Measurements from ENCODE around the gene PERM1. TPM values are rescaled to one million over a fixed set of nuclear protein-coding genes. Genes with fewer than 3 reads are reported as not detected.
"Not testable (repeated sequence)": the region's sequence is repeated elsewhere in the genome, so short reads cannot be mapped to it uniquely, and the experiment has no call there.

Gene PERM1
- total RNA-seq, 4 donors from 2014 or later, result 0.22 TPM; not detected in 3

DNA sequence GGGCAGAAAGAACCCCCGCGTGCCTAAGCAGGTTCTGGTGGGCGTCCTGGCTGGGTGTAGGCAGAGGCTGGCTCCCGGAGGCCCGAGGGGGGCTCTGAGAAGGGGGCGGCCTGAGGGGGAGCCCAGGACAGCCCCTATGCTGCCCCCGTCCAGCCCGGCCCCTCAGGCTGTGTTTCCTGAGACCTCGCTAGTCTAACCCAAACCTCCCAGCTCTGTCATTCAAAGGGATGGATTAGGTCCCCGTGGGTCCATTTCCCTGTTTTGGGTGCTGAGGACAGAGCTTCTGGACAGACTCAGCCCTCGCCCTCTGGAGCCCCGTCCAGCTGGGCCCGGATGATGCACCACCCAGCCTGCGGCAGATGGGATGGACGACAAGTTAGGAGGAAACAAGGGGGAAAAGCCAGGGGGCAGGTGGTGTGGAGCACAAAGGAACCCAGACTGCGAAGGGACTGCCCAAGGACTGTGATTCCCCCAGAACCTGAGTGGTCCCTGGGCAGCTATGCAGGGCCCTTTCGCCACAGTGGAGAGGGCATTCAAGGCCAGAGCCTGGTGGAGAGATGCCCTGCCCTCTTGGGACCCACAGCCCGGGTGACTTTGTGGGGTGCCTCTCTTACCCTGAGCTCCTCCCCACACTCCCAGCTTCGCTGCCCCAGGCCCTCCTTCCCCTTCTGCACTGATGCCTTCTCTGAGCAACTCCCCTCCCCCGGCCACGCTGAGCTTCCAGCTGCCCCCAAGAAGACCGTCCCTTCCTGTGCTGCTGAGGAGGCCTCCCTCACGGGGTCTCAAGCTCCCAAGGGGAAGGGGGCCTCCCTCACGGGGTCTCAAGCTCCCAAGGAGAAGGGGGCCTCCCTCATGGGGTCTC is 15.2 kb upstream of the PERM1 start:
- H3K4me1 ChIP-seq, result peaks cover 18 to 27% of the 10 kb centered on the region in 2 donors
- no peaks in the 10 kb centered on the region for H3K9me3 ChIP-seq
- intact Hi-C loops (cut with DNase I), result no loop called here
- DNase-seq, result no peak
- H3K4me3 ChIP-seq (replicated peaks in 1 of 3), result no peak overlapping the region
- TF ChIP-seq, protein P1, sequence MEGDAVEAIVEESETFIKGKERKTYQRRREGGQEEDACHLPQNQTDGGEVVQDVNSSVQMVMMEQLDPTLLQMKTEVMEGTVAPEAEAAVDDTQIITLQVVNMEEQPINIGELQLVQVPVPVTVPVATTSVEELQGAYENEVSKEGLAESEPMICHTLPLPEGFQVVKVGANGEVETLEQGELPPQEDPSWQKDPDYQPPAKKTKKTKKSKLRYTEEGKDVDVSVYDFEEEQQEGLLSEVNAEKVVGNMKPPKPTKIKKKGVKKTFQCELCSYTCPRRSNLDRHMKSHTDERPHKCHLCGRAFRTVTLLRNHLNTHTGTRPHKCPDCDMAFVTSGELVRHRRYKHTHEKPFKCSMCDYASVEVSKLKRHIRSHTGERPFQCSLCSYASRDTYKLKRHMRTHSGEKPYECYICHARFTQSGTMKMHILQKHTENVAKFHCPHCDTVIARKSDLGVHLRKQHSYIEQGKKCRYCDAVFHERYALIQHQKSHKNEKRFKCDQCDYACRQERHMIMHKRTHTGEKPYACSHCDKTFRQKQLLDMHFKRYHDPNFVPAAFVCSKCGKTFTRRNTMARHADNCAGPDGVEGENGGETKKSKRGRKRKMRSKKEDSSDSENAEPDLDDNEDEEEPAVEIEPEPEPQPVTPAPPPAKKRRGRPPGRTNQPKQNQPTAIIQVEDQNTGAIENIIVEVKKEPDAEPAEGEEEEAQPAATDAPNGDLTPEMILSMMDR (IDR thresholded peaks at IDR 0.05), result no peak
- no peak for TF ChIP-seq POLR2A (IDR thresholded peaks at IDR 0.05)
- no peak overlapping the region for H3K27ac ChIP-seq
- H3K27me3 ChIP-seq, result no peaks in the 10 kb centered on the region
- no peaks in the 10 kb centered on the region for H3K36me3 ChIP-seq
- 68 to 74% methylated on average over 20 to 24 of the region's 24 CpGs for WGBS, 2 donors

DNA sequence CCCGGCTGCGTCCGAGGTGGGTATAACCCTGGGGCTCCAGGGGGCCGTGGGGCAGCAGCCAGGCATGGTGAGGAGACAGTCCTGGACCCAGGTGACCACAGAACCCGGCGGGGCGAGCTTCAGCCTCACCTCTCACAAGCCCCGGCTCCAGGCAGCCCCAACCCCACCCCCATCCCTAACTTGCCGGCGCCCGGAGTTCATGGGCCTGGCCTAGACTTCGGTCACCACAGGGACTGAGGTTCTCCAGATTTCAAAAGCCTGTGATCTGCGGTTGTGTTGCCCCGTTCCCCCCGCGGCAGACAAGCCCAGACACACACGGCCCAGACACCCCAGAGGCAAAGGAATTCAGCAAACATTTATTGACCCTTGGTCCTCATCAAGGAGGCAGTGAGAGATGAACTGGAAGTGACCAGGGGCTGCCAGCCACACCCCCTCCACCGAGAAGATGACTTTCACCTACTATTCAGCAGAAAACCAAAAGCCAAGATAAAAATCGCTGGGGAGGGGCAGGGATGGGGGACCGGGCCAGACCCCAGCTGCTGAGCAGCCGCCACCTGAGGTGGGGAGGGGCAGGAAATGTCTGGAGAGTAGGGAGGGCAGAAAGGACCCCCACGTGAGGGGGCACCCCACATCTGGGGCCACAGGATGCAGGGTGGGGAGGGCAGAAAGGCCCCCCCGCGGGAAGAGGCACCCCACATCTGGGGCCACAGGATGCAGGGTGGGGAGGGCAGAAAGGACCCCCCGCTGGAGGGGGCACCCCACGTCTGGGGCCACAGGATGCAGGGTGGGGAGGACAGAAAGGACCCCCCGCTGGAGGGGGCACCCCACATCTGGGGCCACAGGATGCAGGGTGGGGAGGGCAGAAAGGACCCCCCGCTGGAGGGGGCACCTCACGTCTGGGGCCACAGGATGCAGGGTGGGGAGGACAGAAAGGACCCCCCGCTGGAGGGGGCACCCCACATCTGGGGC is 14.1 kb upstream of the PERM1 start:
- Histone ChIP-seq H3K36me3 (no peaks in the 10 kb centered on the region), H3K27me3 (no peaks in the 10 kb centered on the region), H3K27ac (no peak overlapping the region), H3K4me1 (peaks cover 10 to 18% of the 10 kb centered on the region in 2 donors), H3K4me3 (replicated peaks in 1 of 3) (no peak overlapping the region), H3K9me3 (no peaks in the 10 kb centered on the region)
- WGBS, 2 donors, result 30 to 33% methylated on average over 14 to 24 of the region's 30 CpGs
- intact Hi-C loops (cut with DNase I), result no loop called here
- no peak for TF ChIP-seq POLR2A (IDR thresholded peaks at IDR 0.05)
- TF ChIP-seq, protein P1 (IDR thresholded peaks at IDR 0.05), result no peak
- DNase-seq, result no peak

DNA sequence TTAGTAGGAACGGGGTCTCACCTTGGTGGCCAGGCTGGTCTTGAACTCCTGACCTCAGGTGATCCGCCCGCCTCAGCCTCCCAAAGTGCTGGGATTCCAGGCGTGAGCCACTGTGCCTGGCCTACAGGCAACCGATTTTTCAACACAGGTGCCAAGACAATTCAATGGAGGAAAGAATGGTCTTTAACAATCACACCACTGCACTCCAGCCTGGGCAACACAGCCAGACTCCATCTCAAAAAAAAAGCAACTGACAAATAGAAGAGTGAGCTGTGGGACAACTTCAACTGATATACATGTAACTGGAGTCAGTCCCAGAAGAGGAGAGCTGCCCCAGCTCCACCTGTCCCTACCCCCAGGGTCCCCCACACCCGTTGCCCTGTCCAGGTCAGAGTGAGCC is 12.7 kb upstream of the PERM1 start:
- 89 to 91% methylated on average over 6 of the region's 6 CpGs for WGBS, 2 donors
- peaks cover 3 to 13% of the 10 kb centered on the region in 2 donors for H3K4me1 ChIP-seq
- H3K27me3 ChIP-seq; H3K36me3 ChIP-seq; H3K9me3 ChIP-seq; H3K27ac ChIP-seq; DNase-seq; intact Hi-C loops (cut with DNase I); H3K4me3 ChIP-seq (replicated peaks in 1 of 3): not testable (repeated sequence)

DNA sequence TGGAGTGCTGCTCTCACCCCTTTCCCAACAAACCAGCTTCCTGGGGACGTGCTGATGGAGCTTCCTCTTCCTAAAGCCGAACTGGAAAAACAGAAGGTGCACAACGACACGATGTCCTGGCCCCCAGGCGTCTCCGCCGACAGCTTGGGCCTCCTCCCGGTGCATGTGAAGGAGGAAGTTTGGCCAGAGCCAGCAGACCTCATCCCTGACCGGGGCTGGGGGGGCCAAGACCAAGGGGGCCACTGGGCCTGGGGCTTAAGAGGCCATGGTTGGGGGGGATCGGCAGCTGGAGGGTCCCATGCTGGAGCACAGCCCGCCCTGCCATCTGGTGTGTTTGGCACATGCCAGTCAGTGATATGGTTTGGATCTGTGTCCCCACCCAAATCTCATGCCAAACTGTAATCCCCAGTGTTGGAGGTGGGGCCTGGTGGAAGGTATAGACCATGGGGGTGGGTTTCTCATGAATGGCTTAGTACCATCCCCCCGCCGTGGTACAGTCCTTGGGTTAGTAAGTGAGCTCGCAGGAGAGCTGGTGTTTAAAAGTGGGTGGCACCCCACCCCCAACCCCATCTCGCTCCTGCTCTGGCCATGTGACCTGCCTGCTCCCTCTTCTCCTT is 11.6 kb upstream of the PERM1 start:
- 76 to 81% methylated on average over 11 to 12 of the region's 15 CpGs for WGBS, 2 donors
- Histone ChIP-seq H3K27ac (no peak overlapping the region), H3K27me3 (no peaks in the 10 kb centered on the region), H3K9me3 (no peaks in the 10 kb centered on the region), H3K4me3 (replicated peaks in 1 of 3) (no peak overlapping the region), H3K36me3 (no peaks in the 10 kb centered on the region), H3K4me1 (peaks cover 0 to 4% of the 10 kb centered on the region in 2 donors)
- no peak for DNase-seq
- intact Hi-C loops (cut with DNase I), result no loop called here
- TF ChIP-seq POLR2A (IDR thresholded peaks at IDR 0.05), result no peak
- TF ChIP-seq, protein P1 (IDR thresholded peaks at IDR 0.05), result no peak

DNA sequence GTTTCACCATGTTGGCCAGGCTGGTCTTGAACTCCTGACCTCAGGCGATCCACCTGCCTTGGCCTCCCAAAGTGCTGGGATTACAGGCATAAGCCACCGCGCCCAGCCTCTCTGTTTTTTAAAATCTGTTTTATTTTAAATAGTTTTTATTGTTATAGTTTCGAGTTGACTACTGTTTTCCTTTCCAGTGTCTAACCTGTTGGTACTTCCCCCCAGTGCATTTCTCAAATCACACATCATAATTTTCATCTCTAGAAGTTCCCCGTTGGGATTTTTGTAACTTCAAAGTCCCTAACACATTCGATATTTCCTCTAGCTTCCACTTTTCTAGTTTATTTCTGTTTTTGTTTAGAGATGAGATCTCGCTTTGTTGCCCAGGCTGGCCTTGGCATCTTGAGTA is 10.5 kb upstream of the PERM1 start:
- no peak for DNase-seq
- TF ChIP-seq, protein P1 (IDR thresholded peaks at IDR 0.05), result no peak
- no peak for TF ChIP-seq POLR2A (IDR thresholded peaks at IDR 0.05)
- no peak overlapping the region for H3K4me3 ChIP-seq (replicated peaks in 1 of 3)
- WGBS, 2 donors, result 92 to 95% methylated on average over 7 of the region's 7 CpGs
- H3K27me3 ChIP-seq, result no peaks in the 10 kb centered on the region
- no peak overlapping the region for H3K27ac ChIP-seq
- no peaks in the 10 kb centered on the region for H3K36me3 ChIP-seq
- intact Hi-C loops (cut with DNase I), result no loop called here
- H3K4me1 ChIP-seq, result no peaks in the 10 kb centered on the region
- no peaks in the 10 kb centered on the region for H3K9me3 ChIP-seq

Data from thyroid gland (tissue), 4 donors.